ENCODE data around the gene TRIM63.
"Not testable (repeated sequence)": the region's sequence is repeated elsewhere in the genome, so short reads cannot be mapped to it uniquely, and the experiment has no call there.

TRIM63 gene

DNA sequence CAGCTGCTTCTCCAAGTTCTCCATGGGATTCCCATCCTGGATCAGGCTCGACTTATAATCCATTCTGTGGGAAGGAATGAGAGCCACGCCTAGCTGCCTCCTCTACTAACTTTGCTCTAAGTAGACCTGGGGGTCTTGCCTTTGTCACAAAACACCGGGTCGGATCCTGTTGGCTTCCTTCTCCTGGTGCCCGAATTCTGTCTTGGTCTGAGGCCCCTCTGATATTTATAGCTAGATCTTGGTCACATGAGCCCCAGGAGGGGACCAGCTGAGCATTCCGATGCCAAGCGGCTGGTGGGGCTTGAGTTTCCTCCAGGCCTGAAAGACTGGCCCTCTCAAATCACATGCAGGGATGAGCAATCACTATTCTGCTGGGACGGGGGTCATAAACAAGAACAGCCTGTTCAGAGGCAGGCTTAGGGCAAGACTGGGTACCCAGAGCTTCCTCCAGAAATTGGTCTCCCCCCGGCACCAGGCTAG, at the start of gene TRIM63:
Gene TRIM63 (minus strand): TSS at position 199 of the 480 bp plus-strand sequence. CDS start 136 bp downstream, at position 63.
- DNase-seq: no peak

DNA sequence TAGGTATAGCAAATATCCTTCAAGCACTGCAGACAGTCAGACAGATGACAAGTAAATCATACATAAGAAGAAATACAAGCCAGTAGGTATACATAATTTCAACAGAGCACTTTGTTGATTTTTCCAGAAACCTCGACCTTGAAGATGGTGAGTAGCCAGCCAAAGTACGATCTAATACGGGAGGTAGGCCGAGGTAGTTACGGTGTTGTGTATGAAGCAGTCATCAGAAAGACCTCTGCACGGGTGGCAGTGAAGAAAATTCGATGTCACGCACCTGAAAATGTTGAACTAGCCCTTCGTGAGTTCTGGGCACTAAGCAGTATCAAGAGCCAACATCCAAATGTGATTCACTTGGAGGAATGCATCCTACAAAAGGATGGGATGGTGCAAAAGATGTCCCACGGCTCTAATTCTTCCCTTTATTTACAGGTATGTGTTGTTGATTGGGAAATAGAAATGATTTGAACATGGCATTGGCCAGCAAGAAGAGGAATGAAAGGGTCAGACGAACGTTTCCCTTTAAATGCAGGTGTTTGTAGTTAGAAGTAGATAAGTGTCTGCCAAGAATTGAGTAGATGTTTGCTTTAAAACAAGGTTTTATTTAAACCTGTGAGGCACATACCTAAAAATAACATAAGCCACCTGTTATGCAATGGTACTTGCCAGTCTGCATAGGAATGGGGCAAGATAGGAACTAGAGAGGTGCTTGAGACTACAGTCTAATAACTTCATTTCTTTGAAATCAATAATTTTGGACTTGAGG, 46.9 kb upstream of the TRIM63 start:
- DNase-seq: no peak

DNA sequence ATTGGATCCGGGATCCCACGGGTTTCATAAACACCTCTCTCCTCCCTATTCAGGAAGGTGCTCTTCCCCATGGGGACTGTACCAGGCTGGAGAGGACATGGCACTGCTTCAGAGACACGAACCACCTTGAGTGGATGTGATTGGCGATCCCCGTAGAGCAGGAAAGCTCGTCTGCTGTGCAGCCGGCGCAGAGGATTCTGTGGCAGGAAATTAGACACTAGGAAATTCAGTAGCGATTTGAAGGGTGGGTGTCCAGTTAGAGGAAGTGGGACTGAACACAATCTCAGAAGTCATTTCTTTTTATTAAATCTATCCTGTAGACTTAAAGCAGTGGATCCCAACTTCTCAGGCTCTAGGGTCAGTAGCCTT, 45.0 kb upstream of the TRIM63 start:
- no peak for DNase-seq

DNA sequence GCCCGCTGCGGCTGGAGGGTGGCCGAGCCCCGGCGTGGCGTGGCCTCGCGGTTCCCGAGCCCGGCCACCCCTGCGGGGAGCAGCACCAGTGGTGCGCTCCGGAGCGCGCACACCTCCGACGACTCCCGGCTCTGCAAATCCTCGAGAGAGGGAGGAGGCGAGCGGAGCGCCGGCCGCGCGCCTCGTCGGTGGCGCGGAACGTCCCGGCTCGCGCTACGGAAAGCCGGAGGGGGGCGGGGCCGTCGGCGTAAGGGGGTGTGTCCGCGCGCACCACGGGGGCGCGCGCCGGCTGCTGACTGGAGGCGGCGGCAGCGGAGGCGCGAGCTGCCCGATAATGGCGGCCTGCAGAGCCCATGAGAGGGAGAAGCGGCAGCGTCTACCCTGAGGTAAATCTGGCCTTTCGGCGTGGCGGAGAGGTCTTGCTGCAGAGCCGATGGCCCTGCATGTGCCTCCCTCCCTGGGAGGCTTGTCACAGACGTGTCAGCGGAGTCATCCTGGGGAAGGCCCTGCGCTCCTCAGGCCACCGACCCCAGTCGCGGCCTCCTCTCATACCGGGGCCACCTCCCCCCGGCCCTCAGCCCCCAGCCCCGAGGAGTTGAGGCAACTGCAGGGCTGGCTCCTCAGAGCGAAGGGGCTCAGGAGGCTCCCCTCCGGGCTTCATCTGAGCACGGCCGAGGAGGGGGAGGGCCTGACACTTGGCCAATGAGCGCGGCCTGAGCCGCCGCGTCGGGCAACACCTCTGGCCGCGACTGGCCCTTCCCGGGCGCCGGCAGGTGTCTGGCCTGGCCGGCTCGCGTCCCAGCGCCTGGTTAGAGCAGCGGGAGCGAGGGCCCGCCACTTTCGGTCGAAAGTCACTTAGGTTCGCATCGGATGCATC, 44.3 kb upstream of the TRIM63 start, which contains the start of gene PDIK1L:
Gene PDIK1L (plus strand): TSS at position 295 of the 877 bp plus-strand sequence. CDS start 2,485 bp downstream, outside the sequence.
- peak; percentile 91 for DNase-seq

DNA sequence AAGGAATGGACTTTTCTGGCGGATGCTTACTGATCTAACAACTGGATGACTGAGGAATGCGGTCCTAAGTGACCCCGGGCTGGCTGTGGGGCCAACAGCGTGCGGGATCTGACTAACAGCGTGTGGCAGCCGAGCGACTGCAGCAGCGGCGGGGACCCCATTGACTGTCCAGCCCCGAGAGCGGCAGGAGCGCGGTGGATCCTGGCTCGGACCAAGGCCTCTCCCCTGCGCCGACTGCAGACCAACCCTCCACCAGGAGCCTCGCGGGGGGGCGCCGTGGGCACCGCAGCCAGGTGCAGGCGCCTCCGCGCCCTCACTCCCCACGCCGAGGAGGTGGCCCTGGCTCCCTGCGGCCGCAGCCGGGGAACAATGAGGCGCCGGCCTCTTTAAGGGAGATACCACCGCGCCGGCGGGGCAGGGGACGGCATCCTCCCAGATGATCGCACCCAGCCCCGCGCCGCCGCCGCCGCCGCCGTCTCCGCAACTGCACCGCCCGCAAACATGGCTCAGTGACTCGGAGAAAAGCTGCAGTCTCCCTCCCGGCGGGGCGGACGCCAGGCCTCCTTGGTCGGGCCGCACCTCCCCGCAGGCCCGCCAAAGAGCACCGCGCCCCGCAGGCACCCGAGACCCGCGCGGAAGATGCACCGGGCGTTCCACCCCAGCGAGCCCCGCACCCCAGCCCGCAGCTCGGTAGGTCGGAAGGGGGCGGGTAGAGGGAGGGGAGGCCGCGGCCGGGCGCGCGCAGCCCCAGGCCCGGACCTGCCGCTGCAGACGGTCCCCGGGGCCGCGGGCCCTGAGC, 43.5 kb upstream of the TRIM63 start:
- peak; percentile 60 to 69 for DNase-seq

DNA sequence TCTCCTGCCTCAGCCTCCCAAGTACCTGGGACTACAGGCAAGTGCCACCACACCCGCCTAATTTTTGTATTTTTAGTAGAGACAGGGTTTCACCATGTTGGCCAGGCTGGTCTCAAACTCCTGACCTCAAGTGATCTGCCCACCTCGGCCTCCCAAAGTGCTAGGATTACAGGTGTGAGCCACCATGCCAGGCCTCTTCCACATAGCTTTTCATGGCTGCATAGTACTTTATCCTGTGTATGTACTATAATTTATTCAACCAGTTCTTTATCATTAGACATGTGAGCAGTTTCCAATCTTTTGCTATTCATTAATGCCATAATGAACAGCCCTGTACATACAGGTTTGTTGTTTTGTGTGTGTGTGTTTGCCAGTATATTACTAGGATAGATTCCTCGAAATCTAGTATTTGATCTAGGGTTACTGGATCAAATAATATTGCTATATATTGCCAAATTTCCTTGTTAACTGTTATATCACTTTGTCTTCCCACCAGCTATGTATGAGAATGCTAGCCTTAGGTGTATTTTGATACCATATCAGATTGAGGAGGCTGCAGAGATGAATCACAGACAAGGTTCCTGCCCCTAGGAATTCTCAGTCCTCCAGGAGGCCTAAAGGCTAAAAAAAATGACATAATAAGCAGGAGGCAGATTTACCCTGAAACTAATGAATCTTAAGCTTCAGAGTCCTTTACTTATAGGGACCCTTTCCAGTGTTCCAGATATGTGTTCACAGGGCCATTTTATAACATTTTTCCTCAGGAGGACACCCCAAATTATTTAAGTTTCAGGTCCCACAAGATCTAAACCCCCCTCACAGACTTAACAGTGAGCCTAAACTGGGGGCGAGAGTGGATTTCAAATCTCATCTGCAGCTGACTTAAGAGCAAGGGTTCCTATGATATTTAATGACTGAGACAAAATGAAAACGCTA, 42.1 kb upstream of the TRIM63 start:
- DNase-seq: no peak

DNA sequence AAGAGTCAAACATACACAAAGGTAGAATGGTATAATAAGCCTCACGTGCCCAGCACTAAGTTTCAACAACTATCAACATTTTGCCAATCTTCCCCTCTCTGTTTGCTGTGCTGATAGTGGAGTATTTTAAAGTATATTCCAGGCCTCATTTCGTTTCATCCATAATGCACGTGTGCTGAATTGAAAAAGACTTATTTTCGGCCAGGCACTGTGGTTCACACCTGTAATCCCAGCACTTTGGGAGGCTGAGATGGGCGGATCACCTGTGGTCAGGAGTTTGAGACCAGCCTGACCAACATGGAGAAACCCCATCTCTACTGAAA, 37.8 kb upstream of the TRIM63 start:
- not testable (repeated sequence) for DNase-seq

DNA sequence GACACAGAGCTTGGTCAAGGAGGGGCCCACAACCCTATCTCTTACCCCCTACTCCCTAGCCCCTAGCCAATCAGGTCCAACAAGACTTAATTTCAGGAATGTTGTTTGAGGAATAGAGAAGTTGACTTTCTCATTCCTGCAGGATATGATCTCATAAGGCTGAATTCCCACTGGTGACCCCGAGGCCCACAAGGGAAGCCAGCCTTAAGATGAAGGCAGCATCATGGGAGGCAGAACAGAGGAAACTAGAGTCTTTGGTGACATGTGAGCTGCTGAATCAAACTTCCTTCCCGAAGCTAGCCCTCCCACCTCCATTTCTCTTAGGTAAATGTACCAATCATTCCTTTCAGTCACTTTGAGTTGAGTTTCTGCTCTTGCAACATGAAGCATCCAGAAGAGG, 35.1 kb upstream of the TRIM63 start:
- no peak for DNase-seq

DNA sequence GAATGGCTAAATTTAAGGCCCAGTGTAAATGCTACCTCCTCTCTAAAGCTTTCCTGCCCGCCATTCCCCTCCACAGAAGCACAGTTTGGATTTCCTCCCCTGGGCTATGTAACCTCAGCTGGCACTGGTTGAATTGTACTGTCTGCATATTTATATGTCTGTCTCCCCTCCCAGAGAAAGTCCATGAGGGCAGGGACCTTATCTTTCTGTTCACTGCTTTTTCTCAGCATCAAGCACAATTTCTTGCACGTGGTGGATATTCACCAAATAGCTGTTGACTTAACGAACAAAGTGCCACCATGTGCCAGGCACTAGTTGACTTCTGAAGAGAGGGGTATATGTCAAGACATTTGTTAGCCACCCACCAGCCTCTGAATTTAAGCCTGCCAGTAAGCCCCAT, 34.7 kb upstream of the TRIM63 start:
- no peak for DNase-seq

DNA sequence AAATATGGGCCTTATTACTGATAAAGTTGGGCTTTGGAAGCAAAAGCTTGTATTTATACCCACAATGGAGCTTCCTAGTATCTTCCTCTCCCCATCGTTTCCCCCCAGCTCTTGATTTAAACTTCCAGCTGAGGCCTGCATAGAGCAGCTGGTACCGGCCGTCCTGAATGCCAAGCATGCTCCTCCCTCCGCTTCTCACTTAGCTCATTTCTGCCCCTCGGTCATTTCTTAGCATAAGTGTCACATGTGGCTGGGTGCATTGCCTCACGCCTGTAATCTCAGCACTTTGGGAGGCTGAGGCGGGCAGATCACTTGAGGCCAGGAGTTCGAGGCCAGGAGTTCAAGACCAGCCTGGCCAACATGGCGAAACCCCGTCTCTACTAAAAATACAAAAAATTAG, 32.8 kb upstream of the TRIM63 start:
- DNase-seq: not testable (repeated sequence)

DNA sequence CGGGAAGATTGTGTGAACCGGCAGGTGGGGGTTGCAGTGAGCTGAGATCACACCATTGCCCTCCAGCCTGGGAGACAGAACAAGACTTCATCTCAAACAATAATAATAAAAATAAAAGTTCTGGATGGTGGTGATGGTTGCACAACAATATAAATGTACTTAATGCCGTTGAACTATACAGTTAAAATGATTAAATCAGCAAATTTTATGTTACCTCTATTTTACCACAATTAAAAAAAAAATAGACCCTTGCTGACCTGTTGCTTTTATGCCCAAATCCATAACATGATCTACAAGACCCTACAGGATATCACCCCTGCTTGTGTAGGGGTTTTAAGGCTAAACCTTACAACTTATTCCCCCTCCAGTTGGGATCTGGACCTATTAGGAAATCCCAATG, 32.4 kb upstream of the TRIM63 start:
- DNase-seq: no peak

DNA sequence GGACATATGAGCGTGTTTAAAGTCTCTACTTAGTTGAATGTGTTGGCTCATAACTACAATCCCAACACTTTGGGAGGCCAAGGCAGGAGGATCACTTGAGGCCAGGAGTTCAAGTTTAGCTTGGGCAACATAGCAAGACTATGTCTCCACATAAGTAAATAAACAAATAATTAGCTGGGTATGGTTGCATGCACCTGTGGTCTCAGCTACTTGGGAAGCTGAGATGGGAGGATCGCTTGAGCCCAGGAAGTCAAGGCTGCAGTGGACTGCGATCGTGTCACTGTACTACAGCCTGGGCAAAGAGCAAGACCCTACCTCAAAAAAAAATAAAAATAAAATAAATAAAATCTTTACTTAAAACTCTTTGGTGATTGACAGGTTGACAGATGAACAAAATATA, 31.2 kb upstream of the TRIM63 start:
- no peak for DNase-seq

DNA sequence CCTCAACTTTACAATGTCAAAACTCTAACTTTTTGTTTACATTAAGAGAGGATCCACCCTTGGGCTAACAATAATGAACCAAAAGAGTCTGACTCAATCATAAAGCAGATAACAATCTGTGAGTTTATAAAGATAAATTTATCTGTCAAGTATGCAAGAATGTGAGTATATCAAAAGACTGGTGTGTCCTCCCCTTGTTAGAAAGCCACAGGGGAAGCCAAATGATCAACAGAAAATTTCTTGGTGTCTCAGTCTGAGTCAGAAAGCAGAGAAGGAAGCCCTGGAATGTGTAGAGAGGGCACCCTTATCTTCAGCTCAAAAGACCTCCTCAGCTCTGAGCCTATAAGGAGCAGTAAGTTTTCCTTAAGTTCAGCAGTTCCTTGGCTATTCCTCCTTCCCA, 30.3 kb upstream of the TRIM63 start:
- no peak for DNase-seq

DNA sequence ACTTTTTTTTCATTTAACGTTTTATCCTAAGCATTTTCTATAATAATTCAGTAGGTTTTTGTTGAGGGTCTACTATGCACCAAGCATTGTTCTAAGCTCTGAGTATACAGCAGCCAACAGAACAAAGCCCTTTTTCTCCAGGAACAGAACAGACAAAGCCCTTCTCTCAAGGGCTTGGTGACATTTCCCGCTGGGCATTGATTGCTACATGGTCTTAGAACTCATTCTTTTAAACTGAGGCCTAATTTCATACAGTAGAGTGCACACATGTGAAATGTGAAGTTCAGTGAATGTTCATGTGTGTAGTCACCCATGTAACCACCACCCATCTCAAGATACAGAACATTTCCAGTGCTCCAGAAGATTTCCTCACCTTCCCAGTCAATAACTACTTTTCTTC, 29.0 kb upstream of the TRIM63 start:
- no peak for DNase-seq

DNA sequence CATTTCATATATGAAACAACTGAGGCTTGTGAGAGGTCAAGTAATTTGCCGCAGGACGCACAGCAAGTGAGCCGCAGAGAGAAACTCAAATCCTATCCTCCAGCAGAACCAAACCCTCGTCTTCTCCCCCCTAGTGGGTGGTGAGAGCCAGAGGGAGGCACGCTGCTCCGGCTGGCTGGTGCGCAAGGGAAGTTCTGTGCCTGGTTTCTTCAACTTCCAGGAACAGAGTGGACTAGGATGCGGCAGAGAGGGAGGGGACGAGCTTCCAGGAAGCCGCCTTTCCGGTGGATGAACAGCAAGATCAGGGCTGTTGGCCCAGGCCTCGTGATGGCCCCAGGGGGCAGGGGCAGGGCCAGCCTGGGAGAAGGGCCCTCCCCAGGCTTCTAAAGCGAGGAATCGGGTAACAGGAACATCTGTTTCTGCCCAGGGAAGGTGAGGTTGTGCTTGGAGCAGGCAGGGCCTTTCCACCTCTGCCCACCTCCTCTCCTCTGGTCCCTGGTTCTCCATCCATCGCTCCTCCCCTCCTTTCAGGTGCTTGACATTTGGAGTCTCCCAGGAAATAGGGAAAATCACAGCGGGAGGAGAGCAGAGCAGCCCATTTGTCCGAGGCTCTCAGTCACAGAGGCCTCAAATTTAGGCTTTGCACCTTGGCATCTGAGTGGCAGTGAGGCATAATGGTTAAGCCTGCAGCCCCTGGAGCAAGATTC, 27.4 kb upstream of the TRIM63 start:
- DNase-seq: no peak

DNA sequence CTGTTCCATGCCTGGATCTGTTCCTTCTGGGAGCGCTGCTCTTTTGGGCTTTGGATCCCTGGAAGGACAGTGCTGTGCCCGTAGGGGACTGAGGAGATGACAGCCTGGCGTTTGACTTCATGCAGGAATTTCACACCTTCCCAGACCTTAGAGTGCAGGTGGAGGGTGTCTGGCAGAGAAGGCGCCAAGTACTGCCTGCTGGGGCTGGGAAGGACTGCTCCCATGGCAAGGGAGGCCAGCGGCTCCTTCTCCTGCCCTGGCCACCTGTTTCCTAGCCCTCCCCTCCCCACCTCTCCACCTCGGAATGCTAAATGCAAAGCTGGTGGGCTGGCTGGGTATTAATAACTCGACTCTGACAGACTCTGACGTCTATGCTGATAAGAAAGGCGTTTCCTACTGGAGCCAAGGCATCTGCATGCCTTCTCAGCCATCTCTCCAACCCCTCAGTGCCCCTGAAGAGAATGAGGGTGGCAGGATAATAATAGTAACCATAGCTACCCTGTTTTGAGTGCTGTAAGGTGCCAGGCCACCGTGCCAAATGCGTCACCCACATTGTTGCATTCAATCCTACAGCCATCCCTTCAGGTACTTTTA, 26.7 kb upstream of the TRIM63 start:
- no peak for DNase-seq

DNA sequence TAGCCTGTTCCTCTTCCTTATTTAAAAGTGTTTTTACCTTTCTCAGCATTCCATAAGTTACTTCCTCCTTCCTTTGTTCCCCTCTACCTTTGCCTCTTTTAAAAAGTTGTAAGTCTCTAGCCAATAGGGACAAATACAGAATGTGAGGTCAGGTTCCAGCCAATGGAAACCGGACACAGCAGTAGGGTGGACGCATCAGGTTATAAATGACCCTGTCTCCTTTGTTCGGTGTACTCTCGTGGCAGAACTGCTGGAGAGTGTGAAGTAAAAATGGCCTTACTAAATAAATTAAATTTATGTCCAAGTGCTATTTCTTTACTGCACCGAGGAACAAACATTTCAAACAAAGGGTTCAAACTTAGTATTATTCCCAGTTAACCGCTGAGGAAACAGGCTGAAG, 26.1 kb upstream of the TRIM63 start:
- DNase-seq: not testable (repeated sequence)

DNA sequence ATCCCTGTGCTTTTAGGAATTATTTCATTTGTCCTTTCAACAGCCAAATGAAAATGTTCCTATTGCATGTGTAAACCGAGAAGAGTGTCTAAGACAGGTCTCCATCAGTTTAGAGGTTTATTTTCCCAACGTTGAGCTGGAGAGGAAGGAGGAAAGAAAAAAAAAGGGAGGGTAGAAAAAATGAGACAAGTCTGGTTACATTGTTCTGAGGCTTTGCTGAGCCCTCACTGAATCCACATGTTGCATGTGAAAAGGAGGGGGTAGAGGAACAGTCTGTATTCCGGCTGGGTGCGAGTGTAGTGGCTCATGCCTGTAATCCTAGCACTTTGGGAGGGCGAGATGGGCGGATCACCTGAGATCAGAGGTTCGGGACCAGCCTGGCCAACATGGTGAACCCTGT, 25.0 kb upstream of the TRIM63 start:
- DNase-seq: no peak

DNA sequence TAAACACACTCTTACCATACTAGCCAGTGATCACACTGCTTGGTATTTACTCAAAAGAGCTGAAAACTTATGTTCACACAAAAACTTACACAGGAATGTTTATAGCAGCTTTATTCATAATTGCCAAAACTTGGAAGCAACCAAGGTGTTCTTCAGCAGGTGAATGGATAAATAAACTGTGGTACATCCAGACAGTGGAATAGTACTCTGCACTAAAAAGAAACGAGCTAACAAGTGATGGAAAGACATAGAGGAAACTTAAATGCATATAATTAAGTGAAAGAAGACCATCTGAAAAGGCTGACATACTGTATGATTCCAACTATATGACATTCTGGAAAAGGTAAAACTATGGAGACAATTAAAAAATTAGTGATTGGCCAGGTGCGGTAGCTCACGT, 23.5 kb upstream of the TRIM63 start:
- no peak for DNase-seq

DNA sequence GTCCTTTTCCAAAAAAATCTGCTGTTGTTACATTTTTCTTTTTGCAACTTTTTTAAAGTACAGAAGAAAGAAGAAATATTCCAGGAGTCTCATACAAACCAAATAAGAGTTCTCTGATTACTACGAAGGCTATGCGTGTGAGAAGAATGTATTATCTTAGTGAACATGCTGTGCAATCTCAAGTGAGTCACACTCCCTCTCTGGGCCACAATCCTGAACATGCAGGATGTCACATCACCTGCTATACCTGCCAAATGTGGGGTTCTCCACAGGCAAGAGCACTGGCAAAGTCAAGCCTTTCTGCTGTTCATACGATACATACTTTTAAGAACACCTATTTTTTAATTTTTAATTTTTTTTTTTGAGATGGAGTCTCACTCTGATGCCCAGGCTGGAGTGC, 21.7 kb upstream of the TRIM63 start:
- DNase-seq: no peak

DNA sequence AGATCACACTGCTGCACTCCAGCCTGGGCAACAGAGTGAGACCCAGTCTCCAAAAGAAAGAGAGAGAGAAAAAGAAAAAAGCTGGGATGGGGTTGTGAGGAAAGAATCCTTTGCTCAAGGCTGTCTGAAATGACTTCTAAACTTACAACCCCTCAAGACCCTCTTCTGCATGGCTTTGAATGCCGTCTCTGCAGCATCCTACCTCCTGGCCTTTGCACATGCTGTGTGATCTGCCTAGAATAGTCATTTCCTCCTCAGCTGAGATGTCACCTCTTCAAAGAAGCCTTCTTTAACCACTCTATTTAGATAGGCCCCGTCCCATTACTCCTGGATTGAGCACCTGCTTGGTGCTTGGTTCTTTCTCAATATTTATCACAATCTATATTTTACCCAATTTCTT, 17.4 kb upstream of the TRIM63 start:
- DNase-seq: no peak

Measured in activated CD4-positive, alpha-beta T cell treated with anti-CD3 and anti-CD28 coated beads, Interleukin-2, amount 50 U/mL, for 4 hours (primary cell).